Immature natural killer cell (primary cell): Measurements from ENCODE around the gene POU6F2. TPM values are rescaled to one million over a fixed set of nuclear protein-coding genes. Genes with fewer than 3 reads are reported as not detected.

ENCODE experiments used
- DNase-seq, 3 donors: peaks; one replicate each; pipeline ENCODE4 v3.0.0; 2022; ENCODE audit warnings: mixed read lengths in 1 of 3
- H3K27ac Mint-ChIP-seq, 6 donors: one replicate each; pipeline ENCODE4 v1.8.0; 2020; ENCODE audit warnings: mixed read lengths in 6 of 6, mild to moderate bottlenecking in 5 of 6, inconsistent platforms in 4 of 6, moderate library complexity in 3 of 6
- H3K27me3 Mint-ChIP-seq, 3 donors: one replicate each; pipeline ENCODE4 v1.8.0; 2020 to 2021; ENCODE audit warnings: low read depth in 3 of 3, mild to moderate bottlenecking in 3 of 3, mixed read lengths in 3 of 3, moderate library complexity in 3 of 3, inconsistent platforms in 1 of 3
- H3K36me3 Mint-ChIP-seq, 3 donors: one replicate each; pipeline ENCODE4 v1.8.0; 2020; ENCODE audit warnings: mixed read lengths in 3 of 3, inconsistent platforms in 2 of 3, mild to moderate bottlenecking in 2 of 3
- H3K4me1 Mint-ChIP-seq, 2 donors: one replicate each; pipeline ENCODE4 v1.8.0; 2020; ENCODE audit warnings: inconsistent platforms in 2 of 2, mild to moderate bottlenecking in 2 of 2, mixed read lengths in 2 of 2, moderate library complexity in 1 of 2
- H3K4me3 Mint-ChIP-seq, 5 donors: one replicate each; pipeline ENCODE4 v1.8.0; 2020; ENCODE audit warnings: mild to moderate bottlenecking in 5 of 5, mixed read lengths in 5 of 5, inconsistent platforms in 3 of 5, moderate library complexity in 3 of 5
- H3K9me3 Mint-ChIP-seq, 6 donors: one replicate each; pipeline ENCODE4 v1.8.0; 2020; ENCODE audit warnings: mild to moderate bottlenecking in 6 of 6, mixed read lengths in 6 of 6, inconsistent platforms in 4 of 6, moderate library complexity in 3 of 6
- polyA plus RNA-seq, 3 donors: library from polyadenylated mRNA; unstranded; fragments of 300-500 nt; fragmentation: Illumina TruSeq; gene quantifications; one replicate each; pipeline ENCODE4 v1.2.3, GENCODE V29; 2021

Gene POU6F2
- polyA plus RNA-seq, 3 donors from 2014 or later, result not detected

- Mint-ChIP-seq H3K4me3 (peak overlapping the region; percentile 56 to 81 (median 70)), H3K36me3 (no peaks in the 10 kb centered on the region), H3K4me1 (peaks cover 0 to 9% of the 10 kb centered on the region in 2 donors), H3K27me3 (peaks cover 2 to 10% (median 3%) of the 10 kb centered on the region in 3 donors), H3K9me3 (no peaks in the 10 kb centered on the region), H3K27ac (no peak overlapping the region)
- DNase-seq, result no peak
Observed at GRCh38 chr7:39130857-39131526, 153.3 kb downstream of the POU6F2 start.

- Mint-ChIP-seq H3K9me3 (no peaks in the 10 kb centered on the region), H3K4me1 (peaks cover 0 to 9% of the 10 kb centered on the region in 2 donors), H3K27me3 (peaks cover 2 to 9% (median 3%) of the 10 kb centered on the region in 3 donors), H3K36me3 (no peaks in the 10 kb centered on the region), H3K27ac (no peak overlapping the region), H3K4me3 (no peak overlapping the region)
- no peak for DNase-seq
Observed at GRCh38 chr7:39132306-39132705, 154.6 kb downstream of the POU6F2 start.

- H3K36me3 Mint-ChIP-seq, result no peaks in the 10 kb centered on the region
- H3K4me1 Mint-ChIP-seq, result peaks cover 0 to 9% of the 10 kb centered on the region in 2 donors
- no peak for DNase-seq
Observed at GRCh38 chr7:39133088-39133487, 155.4 kb downstream of the POU6F2 start.

GRCh38 chr7:39137480-39137879 lies 159.8 kb downstream of the POU6F2 start:
- Mint-ChIP-seq H3K36me3 (no peaks in the 10 kb centered on the region), H3K27ac (no peak overlapping the region), H3K4me3 (no peak overlapping the region), H3K9me3 (no peaks in the 10 kb centered on the region), H3K27me3 (peaks cover 2 to 4% (median 2%) of the 10 kb centered on the region in 3 donors), H3K4me1 (no peaks in the 10 kb centered on the region)
- DNase-seq, result no peak

More at GRCh38 chr7:39133088-39133487, 155.4 kb downstream of the POU6F2 start:
- no peaks in the 10 kb centered on the region for H3K9me3 Mint-ChIP-seq
- no peak overlapping the region for H3K27ac Mint-ChIP-seq
- no peak overlapping the region for H3K4me3 Mint-ChIP-seq
- H3K27me3 Mint-ChIP-seq, result peaks cover 0 to 9% (median 3%) of the 10 kb centered on the region in 3 donors

- Mint-ChIP-seq H3K9me3 (no peaks in the 10 kb centered on the region), H3K36me3 (no peaks in the 10 kb centered on the region), H3K27ac (no peak overlapping the region), H3K4me1 (no peaks in the 10 kb centered on the region), H3K4me3 (no peak overlapping the region), H3K27me3 (peaks cover 0 to 4% (median 0%) of the 10 kb centered on the region in 3 donors)
- no peak for DNase-seq
Observed at GRCh38 chr7:39142750-39143149, 165.0 kb downstream of the POU6F2 start.

- Mint-ChIP-seq H3K4me1 (no peaks in the 10 kb centered on the region), H3K27me3 (peaks cover 0 to 4% (median 0%) of the 10 kb centered on the region in 3 donors), H3K27ac (no peak overlapping the region), H3K36me3 (no peaks in the 10 kb centered on the region), H3K9me3 (no peaks in the 10 kb centered on the region), H3K4me3 (no peak overlapping the region)
- DNase-seq, result no peak
Observed at GRCh38 chr7:39144420-39144819, 166.7 kb downstream of the POU6F2 start.

GRCh38 chr7:39145283-39145682 lies 167.6 kb downstream of the POU6F2 start:
- Mint-ChIP-seq H3K4me3 (no peak overlapping the region), H3K9me3 (no peaks in the 10 kb centered on the region), H3K27me3 (peaks cover 0 to 2% (median 0%) of the 10 kb centered on the region in 3 donors), H3K4me1 (no peaks in the 10 kb centered on the region), H3K36me3 (no peaks in the 10 kb centered on the region), H3K27ac (no peak overlapping the region)
- DNase-seq, result no peak

- Mint-ChIP-seq H3K4me1 (no peaks in the 10 kb centered on the region), H3K27me3 (peaks cover 0 to 2% (median 0%) of the 10 kb centered on the region in 3 donors), H3K36me3 (no peaks in the 10 kb centered on the region), H3K27ac (no peak overlapping the region), H3K4me3 (no peak overlapping the region), H3K9me3 (no peaks in the 10 kb centered on the region)
- no peak for DNase-seq
Observed at GRCh38 chr7:39145935-39146334, 168.2 kb downstream of the POU6F2 start.

- H3K4me3 Mint-ChIP-seq, result no peak overlapping the region
- no peak for DNase-seq
- H3K36me3 Mint-ChIP-seq, result no peaks in the 10 kb centered on the region
- H3K27me3 Mint-ChIP-seq, result no peaks in the 10 kb centered on the region
- H3K4me1 Mint-ChIP-seq, result no peaks in the 10 kb centered on the region
- no peak overlapping the region for H3K27ac Mint-ChIP-seq
- no peaks in the 10 kb centered on the region for H3K9me3 Mint-ChIP-seq
Observed at GRCh38 chr7:39152701-39153100, 175.0 kb downstream of the POU6F2 start.

GRCh38 chr7:39153113-39153512 lies 175.4 kb downstream of the POU6F2 start:
- no peak overlapping the region for H3K27ac Mint-ChIP-seq
- no peaks in the 10 kb centered on the region for H3K4me1 Mint-ChIP-seq
- no peak for DNase-seq
- H3K9me3 Mint-ChIP-seq, result no peaks in the 10 kb centered on the region
- H3K27me3 Mint-ChIP-seq, result no peaks in the 10 kb centered on the region
- no peaks in the 10 kb centered on the region for H3K36me3 Mint-ChIP-seq
- H3K4me3 Mint-ChIP-seq, result no peak overlapping the region

GRCh38 chr7:39153647-39154046 lies 175.9 kb downstream of the POU6F2 start:
- peaks cover 0 to 3% (median 0%) of the 10 kb centered on the region in 3 donors for H3K27me3 Mint-ChIP-seq
- no peak overlapping the region for H3K27ac Mint-ChIP-seq
- no peak for DNase-seq
- H3K4me3 Mint-ChIP-seq, result no peak overlapping the region
- no peaks in the 10 kb centered on the region for H3K36me3 Mint-ChIP-seq
- H3K4me1 Mint-ChIP-seq, result no peaks in the 10 kb centered on the region
- no peaks in the 10 kb centered on the region for H3K9me3 Mint-ChIP-seq

GRCh38 chr7:39154815-39155214 lies 177.1 kb downstream of the POU6F2 start:
- no peaks in the 10 kb centered on the region for H3K4me1 Mint-ChIP-seq
- H3K27ac Mint-ChIP-seq, result no peak overlapping the region
- DNase-seq, result no peak
- no peak overlapping the region for H3K4me3 Mint-ChIP-seq
- H3K9me3 Mint-ChIP-seq, result no peaks in the 10 kb centered on the region
- H3K36me3 Mint-ChIP-seq, result no peaks in the 10 kb centered on the region
- peaks cover 0 to 3% (median 3%) of the 10 kb centered on the region in 3 donors for H3K27me3 Mint-ChIP-seq

GRCh38 chr7:39158367-39158766 lies 180.7 kb downstream of the POU6F2 start:
- peaks cover 0 to 2% (median 0%) of the 10 kb centered on the region in 6 donors for H3K9me3 Mint-ChIP-seq
- H3K27ac Mint-ChIP-seq, result no peak overlapping the region
- H3K27me3 Mint-ChIP-seq, result peaks cover 0 to 6% (median 4%) of the 10 kb centered on the region in 3 donors
- no peaks in the 10 kb centered on the region for H3K4me1 Mint-ChIP-seq
- H3K36me3 Mint-ChIP-seq, result no peaks in the 10 kb centered on the region
- DNase-seq, result no peak
- H3K4me3 Mint-ChIP-seq, result no peak overlapping the region

- Mint-ChIP-seq H3K4me1 (no peaks in the 10 kb centered on the region), H3K27me3 (peaks cover 0 to 8% (median 8%) of the 10 kb centered on the region in 3 donors)
Observed at GRCh38 chr7:39161903-39162302, 184.2 kb downstream of the POU6F2 start.

GRCh38 chr7:39164887-39165286 lies 187.2 kb downstream of the POU6F2 start:
- no peak for DNase-seq
- Mint-ChIP-seq H3K36me3 (no peaks in the 10 kb centered on the region), H3K9me3 (peaks cover 0 to 2% (median 0%) of the 10 kb centered on the region in 6 donors), H3K4me3 (no peak overlapping the region), H3K4me1 (no peaks in the 10 kb centered on the region), H3K27me3 (peaks cover 0 to 5% (median 5%) of the 10 kb centered on the region in 3 donors), H3K27ac (no peak overlapping the region)

More at GRCh38 chr7:39161903-39162302, 184.2 kb downstream of the POU6F2 start:
- H3K27ac Mint-ChIP-seq, result no peak overlapping the region
- no peaks in the 10 kb centered on the region for H3K36me3 Mint-ChIP-seq
- no peak overlapping the region for H3K4me3 Mint-ChIP-seq
- no peak for DNase-seq
- H3K9me3 Mint-ChIP-seq, result peaks cover 0 to 2% (median 0%) of the 10 kb centered on the region in 6 donors
